HCT116 (cell line): ENCODE data around the gene SHTN1. TPM values are rescaled to one million over a fixed set of nuclear protein-coding genes. Genes with fewer than 3 reads are reported as not detected.

ENCODE experiments used
- ATAC-seq: fragments of 200-7000 bp; cut with Tn5 transposase; 2 replicates; pipeline ENCODE4 v1.9.1; 2020; ENCODE audit warnings: mild to moderate bottlenecking, moderate library complexity
- BruUV-seq: library from RNA; stranded (reverse); fragments of 400-500 nt; replicated peaks from 2 replicates; lab custom pipeline; 2021; lab: Mats Ljungman, UMichigan
- CTCF ChIA-PET: fragments of 300-600 bp; sonication (Branson Sonifier 250); formaldehyde crosslinking; loops from one replicate; lab custom pipeline; 2021; ENCODE audit warnings: antibody characterized with exemption; lab: Charles Lee
- POLR2A ChIA-PET: fragments of 300-600, 350-600 bp; sonication (Branson Sonifier 250); formaldehyde crosslinking; loops from one replicate; lab custom pipeline; 2021; ENCODE audit warnings: antibody characterized with exemption; lab: Charles Lee
- RAD21 ChIA-PET, 2 experiments: fragments of 300-600 bp; sonication (Branson Sonifier 250); formaldehyde crosslinking; loops; one replicate each; lab custom pipeline; 2023; ENCODE audit warnings: low total read pairs in 2 of 2; ENCODE audit not compliant: uncharacterized antibody in 2 of 2, unreplicated experiment in 2 of 2, low non-redundant PET in 1 of 2; lab: Charles Lee
- DNase-seq: peaks from one replicate; pipeline ENCODE4 v3.0.0-alpha.2; 2010; ENCODE audit warnings: low read depth, low spot score
- H2AFZ ChIP-seq: fragments of 200-600 bp; shearing (Covaris generic), sonication (generic); 2 replicates; pipeline ENCODE4 v1.6.1; 2017; ENCODE audit warnings: low read depth, mixed run types, mixed read lengths, antibody characterized with exemption, low read length; ENCODE audit not compliant: poor library complexity, severe bottlenecking
- H3K27ac ChIP-seq: 2 replicates; pipeline ENCODE4 v1.5.1; 2012; ENCODE audit warnings: low read depth, low read length
- H3K27me3 ChIP-seq: fragments of 200-600 bp; sonication (generic); 2 replicates; pipeline ENCODE4 v1.6.1; 2016; ENCODE audit warnings: mixed run types, low read length, mixed read lengths; ENCODE audit not compliant: insufficient read depth
- H3K36me3 ChIP-seq, 2 experiments: fragments of 200-500 bp in 1 of 2; fragments of 200-600 bp in 1 of 2; sonication (Bioruptor generic) in 1 of 2; sonication (generic) in 1 of 2; 2 replicates each; pipeline versions ENCODE4 v1.5.1 to v1.6.1; 2014 to 2016; ENCODE audit warnings: low read length in 2 of 2, inconsistent platforms in 1 of 2, mixed read lengths in 1 of 2, mixed run types in 1 of 2; ENCODE audit not compliant: insufficient read depth in 2 of 2, control insufficient read depth in 1 of 2
- H3K4me1 ChIP-seq, 2 experiments: fragments of 200-600 bp in 1 of 2; sonication (generic) in 1 of 2; 2 replicates each; pipeline versions ENCODE4 v1.5.1 to v1.6.1; 2012 to 2017; ENCODE audit warnings: low read length in 2 of 2, inconsistent platforms in 1 of 2, mild to moderate bottlenecking in 1 of 2, mixed read lengths in 1 of 2, mixed run types in 1 of 2, moderate library complexity in 1 of 2; ENCODE audit not compliant: insufficient read depth in 2 of 2, control insufficient read depth in 1 of 2
- H3K4me2 ChIP-seq: fragments of 200-600 bp; sonication (generic); 2 replicates; pipeline ENCODE4 v1.6.1; 2017; ENCODE audit warnings: mixed run types, low read length, mixed read lengths
- H3K4me3 ChIP-seq, 2 experiments: fragments of 200-600 bp in 1 of 2; sonication (generic) in 1 of 2; replicated peaks in 1 of 2; 2 replicates each; pipeline ENCODE4 v1.5.1; 2011 to 2016; ENCODE audit warnings: low read length in 2 of 2, control low read depth in 1 of 2, low read depth in 1 of 2, mild to moderate bottlenecking in 1 of 2, mixed read lengths in 1 of 2, mixed run types in 1 of 2
- H3K79me2 ChIP-seq: fragments of 200-600 bp; sonication (generic); 2 replicates; pipeline ENCODE4 v1.6.1; 2017; ENCODE audit warnings: mild to moderate bottlenecking, mixed run types, low read length, moderate library complexity, mixed read lengths; ENCODE audit not compliant: insufficient read depth
- H3K9ac ChIP-seq: fragments of 200-600 bp; sonication (generic); 2 replicates; pipeline ENCODE4 v1.6.1; 2016; ENCODE audit warnings: low read length, mixed read lengths
- H3K9me2 ChIP-seq: fragments of 200-600 bp; sonication (generic), shearing (Covaris generic); 2 replicates; pipeline ENCODE4 v1.6.1; 2017; ENCODE audit warnings: mixed run types, mild to moderate bottlenecking, moderate library complexity; ENCODE audit not compliant: insufficient read depth
- H3K9me3 ChIP-seq, 2 experiments: fragments of 200-500 bp in 1 of 2; fragments of 200-600 bp in 1 of 2; sonication (Bioruptor generic) in 1 of 2; sonication (generic) in 1 of 2; 2 replicates each; pipeline ENCODE4 v1.6.1; 2014 to 2017; ENCODE audit warnings: low read length in 2 of 2, mixed read lengths in 2 of 2, inconsistent platforms in 1 of 2, low read depth in 1 of 2, mild to moderate bottlenecking in 1 of 2, mixed run types in 1 of 2, moderate library complexity in 1 of 2; ENCODE audit not compliant: control insufficient read depth in 1 of 2, insufficient read depth in 1 of 2
- H4K20me1 ChIP-seq: fragments of 200-600 bp; sonication (generic), shearing (Covaris generic); 2 replicates; pipeline ENCODE4 v1.6.1; 2017; ENCODE audit warnings: mixed run types, mild to moderate bottlenecking, moderate library complexity; ENCODE audit not compliant: insufficient read depth
- CEBPB ChIP-seq: IDR thresholded peaks from 2 replicates; pipeline ENCODE4 v1.6.1; 2012; ENCODE audit warnings: low read depth
- CTCF ChIP-seq, 3 experiments: fragments of 200-600 bp in 1 of 3; sonication (generic) in 1 of 3; IDR thresholded peaks in 2 of 3; conservative IDR thresholded peaks in 1 of 3; 2 replicates each; pipeline ENCODE4 v1.5.1; 2012 to 2017; ENCODE audit warnings: low read depth in 2 of 3, low read length in 2 of 3, antibody characterized with exemption in 1 of 3, borderline replicate concordance in 1 of 3, control low read depth in 1 of 3, mild to moderate bottlenecking in 1 of 3, mixed read lengths in 1 of 3, mixed run types in 1 of 3, moderate library complexity in 1 of 3; ENCODE audit not compliant: insufficient read depth in 1 of 3
- ELF1 ChIP-seq: IDR thresholded peaks from 2 replicates; pipeline ENCODE4 v1.6.1; 2012; ENCODE audit warnings: low read depth, borderline replicate concordance
- EZH2 ChIP-seq: fragments of 200-600 bp; sonication (generic); IDR thresholded peaks from 2 replicates; pipeline ENCODE4 v1.6.1; 2017; ENCODE audit warnings: antibody characterized with exemption, mixed run types
- POLR2A ChIP-seq: IDR thresholded peaks from 2 replicates; pipeline ENCODE4 v1.7.0; 2011; ENCODE audit warnings: borderline replicate concordance; ENCODE audit not compliant: insufficient read depth, insufficient read length; ENCODE audit errors: extremely low read depth
- POLR2AphosphoS5 ChIP-seq: IDR thresholded peaks from 2 replicates; pipeline ENCODE4 v1.6.1; 2011; ENCODE audit warnings: mild to moderate bottlenecking, low read depth, low read length, moderate library complexity
- RAD21 ChIP-seq: IDR thresholded peaks from 2 replicates; pipeline ENCODE4 v1.6.1; 2012; ENCODE audit warnings: low read depth, mild to moderate bottlenecking
- REST ChIP-seq: IDR thresholded peaks from 2 replicates; pipeline ENCODE4 v1.6.1; 2012; ENCODE audit warnings: low read depth
- SIN3A ChIP-seq: IDR thresholded peaks from 2 replicates; pipeline ENCODE4 v1.6.1; 2012; ENCODE audit warnings: low read depth
- TCF7L2 ChIP-seq: IDR thresholded peaks from 2 replicates; pipeline ENCODE4 v1.7.0; 2011; ENCODE audit warnings: borderline replicate concordance, inconsistent platforms; ENCODE audit not compliant: insufficient read depth, insufficient read length; ENCODE audit errors: extremely low read depth
- YY1 ChIP-seq: IDR thresholded peaks from 2 replicates; pipeline ENCODE4 v1.6.1; 2011; ENCODE audit warnings: low read length, low read depth, moderate library complexity, mild to moderate bottlenecking; ENCODE audit not compliant: insufficient replicate concordance; ENCODE audit errors: extremely low read depth
- ZBTB33 ChIP-seq: IDR thresholded peaks from 2 replicates; pipeline ENCODE4 v1.6.1; 2011; ENCODE audit warnings: mild to moderate bottlenecking, low read length, moderate library complexity; ENCODE audit not compliant: insufficient replicate concordance; ENCODE audit errors: extremely low read depth
- ZNF274 ChIP-seq: fragments of 200-500 bp; sonication (Bioruptor generic); IDR thresholded peaks from 2 replicates; pipeline ENCODE4 v1.6.1; 2014; ENCODE audit warnings: mild to moderate bottlenecking, low read depth, low read length, inconsistent platforms
- intact Hi-C: fragments of 100-400 bp; cut with micrococcal nuclease; formaldehyde crosslinking; loops from 2 replicates; pipeline ENCODE4 v1.10.0; 2022
- total RNA-seq: library from RNA; stranded (reverse); gene quantifications from one replicate; pipeline ENCODE4 v1.2.1, GENCODE V29; 2021; ENCODE audit not compliant: unreplicated experiment

Gene SHTN1
- total RNA-seq, 1 experiment from 2014 or later, result 64.0 TPM

- Histone ChIP-seq H3K4me1 (0 out of 4 replicates have a peak, but pooled peaks cover 0 to 4% of the 10 kb centered on the region in 2 experiments), H3K9me2 (no peaks in the 10 kb centered on the region), H2AFZ (no peak overlapping the region)
- RAD21 ChIA-PET, result no interaction called here
- ATAC-seq, result no peak
- POLR2A ChIA-PET, result no interaction called here
- TF ChIP-seq SIN3A (no peak), RAD21 (no peak), ELF1 (no peak), REST (no peak), EZH2 (no peak), POLR2AphosphoS5 (no peak), YY1 (no peak), ZNF274 (no peak), CTCF (IDR thresholded peaks at IDR 0.05 in 2 of 3, conservative IDR thresholded peaks at IDR 0.05 in 1 of 3; ENCODE audit: borderline replicate concordance in 1 of 3, insufficient read depth in 1 of 3, low read depth in 2 of 3, low read length in 2 of 3) (no peak), ZBTB33 (no peak), CEBPB (no peak), POLR2A (no peak), TCF7L2 (no peak)
- TF ChIP-seq, all 23 proteins: peak for 0
- no TSS peak for BruUV-seq
- CTCF ChIA-PET, result no interaction called here
- Histone ChIP-seq H4K20me1 (peaks cover 19% of the 10 kb centered on the region; the same call in 1 of the 2 replicates), H3K4me2 (no peak overlapping the region), H3K27me3 (no peaks in the 10 kb centered on the region), H3K9ac (no peak overlapping the region), H3K9me3 (no peaks in the 10 kb centered on the region), H3K4me3 (no peak overlapping the region), H3K79me2 (peaks cover 98% of the 10 kb centered on the region), H3K27ac (no peak overlapping the region), H3K36me3 (no peaks in the 10 kb centered on the region; a peak in 1 of 4 replicates)
- intact Hi-C loops, result no loop called here
- DNase-seq, result no peak
Measured at GRCh38 chr10:116984202-116984990, 20.6 kb downstream of the SHTN1 start.
